SJCRH30 (cell line): Measurements from ENCODE around the gene RRAS2. TPM values are rescaled to one million over a fixed set of nuclear protein-coding genes. Genes with fewer than 3 reads are reported as not detected.

Experiments used
- DNase-seq, 2 experiments: peaks; one replicate each; pipeline ENCODE4 v3.0.0-alpha.2; 2015 to 2020
- H3K27ac ChIP-seq: fragments of 250-450 bp; sonication (Bioruptor Pico); 2 replicates; pipeline ENCODE4 v1.5.1; 2020; ENCODE audit warnings: mild to moderate bottlenecking, moderate library complexity
- H3K27me3 ChIP-seq: fragments of 250-450 bp; sonication (Bioruptor Pico); 2 replicates; pipeline ENCODE4 v1.5.1; 2020; ENCODE audit warnings: mild to moderate bottlenecking, moderate library complexity
- H3K36me3 ChIP-seq: fragments of 250-450 bp; sonication (Bioruptor Pico); 2 replicates; pipeline ENCODE4 v1.5.1; 2020; ENCODE audit warnings: mild to moderate bottlenecking, moderate library complexity
- H3K4me1 ChIP-seq: fragments of 250-450 bp; sonication (Bioruptor Pico); 2 replicates; pipeline ENCODE4 v1.5.1; 2020; ENCODE audit warnings: mild to moderate bottlenecking, moderate library complexity
- H3K4me3 ChIP-seq: fragments of 250-450 bp; sonication (Bioruptor Pico); 2 replicates; pipeline ENCODE4 v1.5.1; 2020; ENCODE audit warnings: mild to moderate bottlenecking, moderate library complexity
- H3K9me3 ChIP-seq: fragments of 250-450 bp; sonication (Bioruptor Pico); replicated peaks from 2 replicates; pipeline ENCODE4 v1.5.1; 2020; ENCODE audit warnings: mild to moderate bottlenecking, moderate library complexity
- total RNA-seq: library from RNA; depleted of rRNA; stranded (reverse); fragments of >200 nt; shearing (Covaris generic); gene quantifications from 2 replicates; pipeline ENCODE4 v1.2.3, GENCODE V29; 2014

RRAS2 gene
- total RNA-seq, 1 experiment from 2014 or later, result 93.0 TPM

DNA sequence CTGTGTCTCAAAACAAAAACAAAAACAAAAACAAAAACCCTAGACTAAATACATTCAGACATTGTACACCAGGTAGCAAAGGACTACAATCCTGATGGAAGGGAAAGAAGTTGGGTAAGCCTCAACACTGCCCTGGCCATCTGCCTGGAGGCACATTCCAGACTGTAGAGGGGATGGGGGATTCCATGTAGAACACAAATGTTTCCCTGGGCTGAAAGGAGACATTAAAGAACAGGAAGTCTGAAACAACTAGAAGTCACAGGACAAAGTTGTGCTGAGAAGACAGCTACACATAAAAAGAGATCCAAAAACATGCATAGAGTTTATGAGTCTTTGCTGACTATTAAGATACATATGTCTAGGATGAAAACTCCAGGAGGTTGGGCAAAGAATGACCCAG lies 83.9 kb downstream of the RRAS2 start:
- H3K9me3 ChIP-seq, result no peaks in the 10 kb centered on the region
- H3K4me1 ChIP-seq, result no peaks in the 10 kb centered on the region
- H3K27me3 ChIP-seq, result no peaks in the 10 kb centered on the region
- no peak overlapping the region for H3K4me3 ChIP-seq
- no peak for DNase-seq
- peaks cover 20% of the 10 kb centered on the region for H3K36me3 ChIP-seq
- no peak overlapping the region for H3K27ac ChIP-seq

DNA sequence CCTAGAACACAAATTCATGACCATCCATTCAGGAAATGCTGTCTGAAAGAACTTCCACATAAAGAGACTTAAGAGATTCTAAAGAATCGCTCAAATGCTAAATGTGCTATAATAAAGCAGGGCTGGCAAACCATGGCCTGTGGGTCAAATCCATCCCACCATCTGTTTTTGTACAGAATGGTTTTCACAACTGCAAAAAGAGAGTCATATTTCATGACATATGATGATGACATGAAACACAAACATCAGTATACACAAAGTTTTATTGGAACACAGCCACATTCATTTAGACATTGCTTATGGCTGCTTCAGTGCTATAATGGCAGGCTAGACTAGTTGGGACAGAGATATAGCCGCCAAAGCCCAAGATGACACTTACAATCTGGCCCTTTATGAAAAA lies 85.1 kb downstream of the RRAS2 start:
- Histone ChIP-seq H3K4me3 (no peak overlapping the region), H3K27me3 (no peaks in the 10 kb centered on the region), H3K4me1 (no peaks in the 10 kb centered on the region), H3K9me3 (no peaks in the 10 kb centered on the region), H3K36me3 (peaks cover 20% of the 10 kb centered on the region), H3K27ac (no peak overlapping the region)
- DNase-seq, result no peak

GRCh38 chr11:14270690-14271542 lies 88.1 kb downstream of the RRAS2 start:
- DNase-seq, result no peak
- Histone ChIP-seq H3K27ac (no peak overlapping the region), H3K4me3 (no peak overlapping the region), H3K36me3 (peaks cover 17% of the 10 kb centered on the region), H3K9me3 (no peaks in the 10 kb centered on the region), H3K27me3 (no peaks in the 10 kb centered on the region), H3K4me1 (no peaks in the 10 kb centered on the region)

DNA sequence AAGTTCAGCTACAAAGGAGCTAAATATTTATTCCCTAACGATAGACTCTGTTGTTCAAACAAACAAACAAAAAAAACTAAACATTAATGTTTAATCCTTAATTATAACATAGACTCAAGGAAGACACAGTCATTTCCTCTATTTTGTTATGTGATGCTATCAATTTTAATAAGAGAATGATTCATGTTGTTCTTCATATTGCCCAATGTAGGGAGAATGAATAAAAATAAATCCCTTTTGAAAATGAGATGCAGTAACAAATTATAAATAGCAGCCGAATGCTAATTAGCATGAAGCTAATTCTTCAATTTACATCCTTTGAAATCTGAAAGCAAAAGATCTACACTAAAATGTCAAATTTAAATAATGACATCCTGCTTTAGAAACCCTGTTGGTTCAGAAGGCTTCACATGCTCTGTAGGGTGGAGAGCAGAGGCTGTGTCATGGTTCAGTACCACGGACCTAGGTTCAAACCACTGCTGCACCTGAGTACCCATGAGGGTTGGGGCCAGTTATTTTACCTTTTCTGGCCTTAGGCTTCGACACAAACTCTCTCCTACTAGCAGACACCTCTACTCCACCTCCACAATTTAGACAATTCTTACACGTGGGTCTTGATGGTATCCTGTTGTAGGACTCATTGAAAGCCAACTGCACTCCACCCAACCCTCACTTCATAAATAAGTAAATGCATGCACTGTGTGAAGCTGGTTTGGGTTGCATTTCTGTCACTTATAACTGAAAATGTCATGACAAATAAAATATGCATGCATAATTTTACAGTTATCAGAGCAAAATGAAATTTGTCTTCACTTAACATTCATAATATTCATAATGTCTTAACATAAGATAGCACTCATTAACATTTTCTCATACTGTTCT lies 89.0 kb downstream of the RRAS2 start:
- Histone ChIP-seq H3K4me1 (no peaks in the 10 kb centered on the region), H3K4me3 (no peak overlapping the region), H3K27ac (no peak overlapping the region), H3K36me3 (peaks cover 17% of the 10 kb centered on the region), H3K27me3 (no peaks in the 10 kb centered on the region), H3K9me3 (no peaks in the 10 kb centered on the region)
- no peak for DNase-seq

DNA sequence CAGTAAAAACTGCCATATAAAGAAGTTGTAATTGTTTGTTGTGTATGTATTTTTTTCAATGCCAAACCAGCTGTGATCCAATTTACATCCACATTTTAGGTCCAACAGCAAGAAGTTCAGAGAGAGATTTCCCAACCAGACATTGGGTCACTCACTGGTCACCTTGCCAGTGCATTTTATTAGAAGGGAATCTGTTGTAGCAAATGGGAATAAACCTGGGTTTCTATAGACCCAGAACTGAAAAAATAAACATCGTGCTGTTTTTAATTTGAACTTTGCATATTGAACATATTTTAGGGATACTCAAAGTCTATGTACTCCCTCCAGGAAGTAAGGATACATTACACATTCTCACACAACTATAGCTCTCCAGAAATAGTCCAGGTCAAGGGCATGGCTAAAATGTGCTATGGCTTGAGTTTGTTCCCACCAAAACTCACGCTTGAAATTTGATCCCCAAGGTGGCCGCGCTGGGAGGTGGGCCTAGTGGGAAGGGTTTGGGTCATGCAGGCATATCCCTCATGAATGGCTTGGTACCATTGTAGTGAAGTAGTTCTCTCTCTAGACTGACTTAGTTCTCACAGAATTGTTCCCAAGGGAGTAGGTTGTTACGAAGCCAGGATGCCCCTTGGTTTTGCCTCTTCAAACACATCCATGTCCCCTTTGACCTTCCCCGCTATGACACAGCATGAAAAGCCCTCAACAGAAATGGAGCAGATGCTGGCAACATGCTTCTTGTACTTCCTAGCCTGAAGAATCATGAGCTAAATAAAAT lies 90.9 kb downstream of the RRAS2 start:
- Histone ChIP-seq H3K4me3 (no peak overlapping the region), H3K9me3 (no peaks in the 10 kb centered on the region), H3K36me3 (peaks cover 8% of the 10 kb centered on the region; the same call in 1 of the 2 replicates), H3K27me3 (no peaks in the 10 kb centered on the region), H3K4me1 (no peaks in the 10 kb centered on the region), H3K27ac (no peak overlapping the region)
- no peak for DNase-seq

DNA sequence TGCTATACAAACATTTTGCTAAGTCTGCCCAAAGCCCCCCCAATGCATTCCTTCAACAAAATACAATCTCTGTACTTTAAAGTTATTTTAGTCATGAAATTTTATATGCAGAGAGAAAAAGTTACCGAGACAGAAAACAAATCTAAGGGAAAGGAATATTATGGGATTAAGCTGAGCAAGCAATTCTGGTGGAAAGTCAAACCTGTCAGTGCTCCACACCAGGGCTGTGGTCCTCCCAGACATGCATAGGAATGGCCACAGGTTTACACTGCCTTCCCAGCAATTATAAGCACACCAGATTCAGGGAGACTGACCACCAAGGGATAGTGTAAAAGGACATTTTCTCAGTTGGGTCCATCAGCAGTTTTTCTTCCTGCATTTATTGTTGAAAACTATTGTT lies 92.4 kb downstream of the RRAS2 start:
- Histone ChIP-seq H3K36me3 (peaks cover 3% of the 10 kb centered on the region; the same call in 1 of the 2 replicates), H3K27me3 (no peaks in the 10 kb centered on the region), H3K9me3 (no peaks in the 10 kb centered on the region), H3K4me1 (no peaks in the 10 kb centered on the region), H3K4me3 (no peak overlapping the region), H3K27ac (no peak overlapping the region)
- no peak for DNase-seq

- Histone ChIP-seq H3K27ac (no peak overlapping the region), H3K4me1 (no peaks in the 10 kb centered on the region), H3K36me3 (peaks cover 3% of the 10 kb centered on the region; the same call in 1 of the 2 replicates), H3K27me3 (no peaks in the 10 kb centered on the region), H3K9me3 (no peaks in the 10 kb centered on the region), H3K4me3 (no peak overlapping the region)
- DNase-seq, result no peak
Observed at GRCh38 chr11:14264966-14265365, 94.0 kb downstream of the RRAS2 start.

- Histone ChIP-seq H3K9me3 (no peaks in the 10 kb centered on the region), H3K27me3 (no peaks in the 10 kb centered on the region), H3K36me3 (no peaks in the 10 kb centered on the region), H3K4me3 (no peak overlapping the region), H3K27ac (no peak overlapping the region), H3K4me1 (no peaks in the 10 kb centered on the region)
- no peak for DNase-seq
Observed at GRCh38 chr11:14262271-14262846, 96.6 kb downstream of the RRAS2 start.

DNA sequence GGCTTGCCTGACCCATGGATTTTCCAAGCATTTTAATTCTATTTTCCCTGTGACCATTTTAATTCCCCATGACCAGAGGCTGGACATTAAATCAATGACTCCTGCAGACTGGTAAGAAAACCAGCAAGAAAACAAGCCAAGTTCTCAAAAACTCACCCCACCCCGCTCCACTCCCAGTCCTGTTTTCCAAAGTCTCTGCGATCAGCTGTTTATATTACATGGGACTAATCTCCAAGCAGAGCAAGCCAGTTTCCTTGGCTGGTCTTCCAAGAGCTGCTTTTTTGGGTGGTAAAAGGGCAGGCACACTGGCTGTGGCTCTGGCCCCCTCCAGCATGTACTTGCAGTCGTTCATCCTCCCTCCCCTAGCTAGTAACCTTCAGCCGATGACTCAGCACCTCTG lies 97.9 kb downstream of the RRAS2 start:
- no peaks in the 10 kb centered on the region for H3K27me3 ChIP-seq
- H3K36me3 ChIP-seq, result no peaks in the 10 kb centered on the region
- H3K4me3 ChIP-seq, result no peak overlapping the region
- H3K4me1 ChIP-seq, result no peaks in the 10 kb centered on the region
- DNase-seq, result no peak
- no peaks in the 10 kb centered on the region for H3K9me3 ChIP-seq
- no peak overlapping the region for H3K27ac ChIP-seq

DNA sequence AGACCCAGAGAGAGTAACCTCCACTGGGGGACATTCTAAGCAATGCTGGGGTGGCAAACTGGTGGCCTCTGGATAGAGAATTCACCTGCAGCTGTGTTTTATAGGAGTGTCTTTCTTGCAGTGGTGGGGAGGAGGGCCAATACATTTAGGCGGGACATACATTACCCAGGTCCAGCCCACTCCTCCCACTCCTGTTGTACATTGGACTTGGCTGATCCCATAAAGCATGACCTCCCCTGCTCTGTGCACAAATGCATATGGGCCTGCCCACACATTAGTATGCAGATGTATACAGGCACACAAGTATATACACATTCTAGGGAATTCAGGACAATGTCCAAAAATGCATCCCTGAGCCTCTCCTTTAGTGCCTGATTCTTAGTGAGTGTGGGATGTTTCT lies 99.1 kb downstream of the RRAS2 start:
- no peaks in the 10 kb centered on the region for H3K27me3 ChIP-seq
- no peaks in the 10 kb centered on the region for H3K9me3 ChIP-seq
- no peaks in the 10 kb centered on the region for H3K4me1 ChIP-seq
- H3K36me3 ChIP-seq, result no peaks in the 10 kb centered on the region
- no peak for DNase-seq
- H3K4me3 ChIP-seq, result no peak overlapping the region
- H3K27ac ChIP-seq, result no peak overlapping the region

DNA sequence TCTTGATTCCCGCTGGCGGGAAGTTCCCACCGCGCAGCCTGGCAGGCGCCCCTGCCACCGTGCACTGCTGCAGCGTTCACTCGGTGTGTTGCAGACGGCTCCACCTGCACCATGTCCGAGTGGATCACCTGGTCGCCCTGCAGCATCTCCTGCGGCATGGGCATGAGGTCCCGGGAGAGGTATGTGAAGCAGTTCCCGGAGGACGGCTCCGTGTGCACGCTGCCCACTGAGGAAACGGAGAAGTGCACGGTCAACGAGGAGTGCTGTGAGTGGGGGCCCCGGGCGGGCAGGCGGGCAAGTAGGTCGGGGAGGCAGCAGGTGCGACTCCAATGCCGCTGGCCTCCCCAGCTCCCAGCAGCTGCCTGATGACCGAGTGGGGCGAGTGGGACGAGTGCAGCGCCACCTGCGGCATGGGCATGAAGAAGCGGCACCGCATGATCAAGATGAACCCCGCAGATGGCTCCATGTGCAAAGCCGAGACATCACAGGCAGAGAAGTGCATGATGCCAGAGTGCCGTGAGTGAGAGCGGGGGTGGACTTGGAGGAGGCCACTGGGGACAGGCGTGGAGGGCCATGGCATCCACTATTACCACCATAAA lies 99.7 kb downstream of the RRAS2 start:
- no peaks in the 10 kb centered on the region for H3K36me3 ChIP-seq

DNA sequence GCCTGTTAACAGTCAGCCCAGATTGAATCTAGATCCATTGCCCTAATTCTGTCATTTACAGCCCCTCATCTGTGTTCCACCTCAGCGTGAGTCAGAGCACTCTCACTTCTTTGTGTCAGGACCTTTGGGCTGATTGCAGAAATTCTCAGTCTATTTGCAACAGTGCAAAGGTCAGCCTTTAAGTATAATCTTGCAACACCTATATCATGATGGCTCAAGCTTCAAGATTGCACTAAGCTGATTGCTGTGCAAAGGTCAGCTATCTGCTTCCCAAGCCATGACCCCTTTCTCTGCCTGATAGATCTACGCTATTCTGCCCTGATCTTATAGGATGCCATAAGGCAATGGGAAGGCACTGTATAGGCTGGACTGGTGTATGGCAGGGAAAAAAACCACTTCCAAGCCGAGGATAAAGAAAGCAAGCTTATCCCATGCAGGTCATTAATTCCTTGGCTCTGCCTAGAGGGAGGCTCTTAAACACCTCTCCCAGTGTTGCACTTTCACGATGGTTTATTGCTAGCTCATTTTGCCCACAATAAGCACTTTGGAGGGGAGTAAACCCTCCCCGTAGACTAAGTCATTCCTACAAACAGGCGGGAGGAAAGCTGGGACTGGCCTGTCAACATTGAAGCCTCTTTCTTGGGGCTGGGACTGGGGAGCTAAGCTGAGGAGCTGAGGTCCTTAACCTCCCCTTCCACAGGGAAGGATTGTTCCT lies 100.6 kb downstream of the RRAS2 start:
- H3K9me3 ChIP-seq, result no peaks in the 10 kb centered on the region
- no peaks in the 10 kb centered on the region for H3K27me3 ChIP-seq
- no peak overlapping the region for H3K4me3 ChIP-seq
- H3K36me3 ChIP-seq, result no peaks in the 10 kb centered on the region
- DNase-seq, result no peak
- H3K4me1 ChIP-seq, result peaks cover 5% of the 10 kb centered on the region; the same call in 1 of the 2 replicates
- no peak overlapping the region for H3K27ac ChIP-seq

More for the DNA sequence above, 99.7 kb downstream of the RRAS2 start:
- no peak for DNase-seq
- Histone ChIP-seq H3K9me3 (no peaks in the 10 kb centered on the region), H3K4me3 (no peak overlapping the region), H3K4me1 (no peaks in the 10 kb centered on the region), H3K27ac (no peak overlapping the region), H3K27me3 (no peaks in the 10 kb centered on the region)

GRCh38 chr11:14255238-14255534 lies 103.8 kb downstream of the RRAS2 start:
- peaks cover 8% of the 10 kb centered on the region for H3K4me1 ChIP-seq
- H3K9me3 ChIP-seq, result no peaks in the 10 kb centered on the region
- H3K27ac ChIP-seq, result no peak overlapping the region
- DNase-seq, result no peak
- H3K4me3 ChIP-seq, result no peak overlapping the region
- no peaks in the 10 kb centered on the region for H3K27me3 ChIP-seq
- no peaks in the 10 kb centered on the region for H3K36me3 ChIP-seq
